A172 (cell line): ENCODE measurements around the gene TRIM17. TPM values are rescaled to one million over a fixed set of nuclear protein-coding genes. Genes with fewer than 3 reads are reported as not detected.

Source experiments
- DNase-seq: peaks from one replicate; pipeline ENCODE4 v3.0.0-alpha.2; 2015; ENCODE audit warnings: low spot score
- total RNA-seq: library from RNA; depleted of rRNA; stranded (reverse); fragments of >200 nt; shearing (Covaris generic); gene quantifications from 2 replicates; pipeline ENCODE4 v1.2.3, GENCODE V29; 2014

TRIM17 gene
- total RNA-seq, 1 experiment from 2014 or later: not detected

DNA sequence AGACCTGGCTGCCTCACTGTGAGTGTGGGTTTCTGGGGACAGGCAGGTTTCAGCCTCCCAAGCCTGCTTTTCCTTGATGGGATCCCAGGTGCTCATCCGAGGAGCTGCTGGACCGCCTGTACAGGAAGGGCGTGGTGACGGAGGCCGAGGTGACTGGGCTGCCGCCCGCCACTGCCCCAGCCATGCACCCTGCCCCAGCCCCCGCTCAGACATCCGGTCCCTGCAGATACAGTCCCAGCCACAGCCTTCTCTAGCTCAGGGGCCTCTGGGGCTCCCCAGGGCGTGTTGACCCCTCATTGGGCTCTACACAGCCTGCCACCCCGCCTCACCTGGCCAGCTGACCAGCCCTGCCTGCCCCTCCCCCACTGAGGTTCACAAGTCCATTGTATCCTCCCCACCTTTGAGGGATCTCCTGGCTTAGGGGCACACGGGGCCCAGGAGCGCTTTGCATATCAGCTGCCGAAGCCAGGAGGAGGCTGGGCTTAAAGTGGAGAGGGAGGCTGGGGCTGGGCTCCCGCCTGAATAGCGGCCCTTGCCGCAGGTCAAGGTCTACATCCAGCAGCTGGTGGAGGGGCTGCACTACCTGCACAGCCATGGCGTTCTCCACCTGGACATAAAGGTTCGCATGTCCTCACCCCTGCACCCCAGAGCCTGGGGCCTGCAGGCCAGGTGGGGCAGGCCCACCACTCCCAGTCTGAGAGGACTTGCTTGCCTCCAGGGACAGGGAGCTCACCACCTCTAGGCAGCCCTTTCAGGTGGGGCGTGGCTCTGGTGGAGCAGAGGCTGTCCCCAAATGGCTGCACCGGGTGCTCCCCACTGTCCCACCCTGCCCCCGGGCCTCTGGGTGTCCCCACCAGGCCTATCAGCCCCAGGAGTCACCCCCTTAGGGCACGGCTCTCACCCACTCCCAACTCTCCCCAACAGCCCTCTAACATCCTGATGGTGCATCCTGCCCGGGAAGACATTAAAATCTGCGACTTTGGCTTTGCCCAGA, 48.6 kb downstream of the TRIM17 start:
- peak; percentile 68 for DNase-seq

DNA sequence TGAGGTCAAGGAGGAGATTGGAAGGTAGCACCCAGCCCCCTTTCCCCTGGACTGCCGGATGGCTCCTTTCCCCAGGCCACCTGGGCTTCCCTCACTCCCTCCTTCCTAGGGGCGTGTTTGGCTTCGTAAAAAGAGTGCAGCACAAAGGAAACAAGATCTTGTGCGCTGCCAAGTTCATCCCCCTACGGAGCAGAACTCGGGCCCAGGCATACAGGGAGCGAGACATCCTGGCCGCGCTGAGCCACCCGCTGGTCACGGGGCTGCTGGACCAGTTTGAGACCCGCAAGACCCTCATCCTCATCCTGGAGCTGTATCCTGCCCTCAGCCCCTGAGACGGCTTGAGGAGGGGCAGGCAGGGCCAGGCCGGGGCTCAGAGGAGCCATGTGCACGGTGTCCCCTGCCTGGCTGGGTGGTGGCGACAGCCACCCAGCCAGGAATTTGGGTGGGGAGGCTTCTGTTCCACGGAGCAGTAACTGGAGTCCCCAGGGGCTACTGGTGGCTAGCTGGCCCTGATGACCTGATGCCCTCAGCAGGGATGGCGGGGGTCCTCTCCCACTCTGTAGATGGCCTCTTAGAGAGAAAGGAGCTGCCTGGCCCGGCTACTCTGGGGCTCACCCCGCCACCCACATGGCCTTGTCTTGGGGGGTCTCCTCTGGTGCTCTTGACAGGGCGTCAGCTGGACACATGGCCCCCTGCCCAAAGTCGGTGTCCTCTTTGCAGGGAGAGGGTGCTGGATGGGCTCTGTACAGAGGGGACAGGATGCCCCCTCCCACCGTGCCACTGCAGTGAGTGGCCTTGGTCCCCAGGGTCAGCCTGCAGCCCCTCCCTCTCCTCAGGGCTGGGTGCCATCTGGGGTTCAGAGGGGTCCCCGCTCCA, 49.6 kb downstream of the TRIM17 start:
- DNase-seq: no peak

DNA sequence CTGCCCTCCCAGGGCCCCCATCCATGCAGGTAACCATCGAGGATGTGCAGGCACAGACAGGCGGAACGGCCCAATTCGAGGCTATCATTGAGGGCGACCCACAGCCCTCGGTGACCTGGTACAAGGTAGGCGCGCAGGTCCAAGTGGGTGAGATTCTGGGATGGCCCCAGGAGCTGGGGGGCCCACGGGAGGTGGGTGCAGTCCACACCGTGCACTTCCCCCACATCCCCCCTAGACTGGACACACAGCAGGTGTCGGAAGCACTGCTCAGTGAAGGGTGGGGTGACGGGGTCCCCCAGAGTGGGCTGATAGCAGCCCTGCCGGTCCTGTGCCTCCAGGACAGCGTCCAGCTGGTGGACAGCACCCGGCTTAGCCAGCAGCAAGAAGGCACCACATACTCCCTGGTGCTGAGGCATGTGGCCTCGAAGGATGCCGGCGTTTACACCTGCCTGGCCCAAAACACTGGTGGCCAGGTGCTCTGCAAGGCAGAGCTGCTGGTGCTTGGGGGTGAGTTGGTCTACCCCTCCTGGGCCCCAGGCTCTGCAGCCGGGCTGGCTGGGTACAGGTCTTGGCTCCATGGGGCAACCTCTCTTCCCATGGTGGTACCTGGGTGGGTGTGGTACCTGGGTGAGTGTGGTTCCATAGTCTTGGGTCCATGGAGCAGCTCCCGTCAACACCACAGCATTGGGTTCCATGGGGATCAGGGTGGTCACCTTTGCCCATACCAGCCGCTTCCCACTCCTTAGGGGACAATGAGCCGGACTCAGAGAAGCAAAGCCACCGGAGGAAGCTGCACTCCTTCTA, 50.4 kb downstream of the TRIM17 start:
- DNase-seq: no peak

DNA sequence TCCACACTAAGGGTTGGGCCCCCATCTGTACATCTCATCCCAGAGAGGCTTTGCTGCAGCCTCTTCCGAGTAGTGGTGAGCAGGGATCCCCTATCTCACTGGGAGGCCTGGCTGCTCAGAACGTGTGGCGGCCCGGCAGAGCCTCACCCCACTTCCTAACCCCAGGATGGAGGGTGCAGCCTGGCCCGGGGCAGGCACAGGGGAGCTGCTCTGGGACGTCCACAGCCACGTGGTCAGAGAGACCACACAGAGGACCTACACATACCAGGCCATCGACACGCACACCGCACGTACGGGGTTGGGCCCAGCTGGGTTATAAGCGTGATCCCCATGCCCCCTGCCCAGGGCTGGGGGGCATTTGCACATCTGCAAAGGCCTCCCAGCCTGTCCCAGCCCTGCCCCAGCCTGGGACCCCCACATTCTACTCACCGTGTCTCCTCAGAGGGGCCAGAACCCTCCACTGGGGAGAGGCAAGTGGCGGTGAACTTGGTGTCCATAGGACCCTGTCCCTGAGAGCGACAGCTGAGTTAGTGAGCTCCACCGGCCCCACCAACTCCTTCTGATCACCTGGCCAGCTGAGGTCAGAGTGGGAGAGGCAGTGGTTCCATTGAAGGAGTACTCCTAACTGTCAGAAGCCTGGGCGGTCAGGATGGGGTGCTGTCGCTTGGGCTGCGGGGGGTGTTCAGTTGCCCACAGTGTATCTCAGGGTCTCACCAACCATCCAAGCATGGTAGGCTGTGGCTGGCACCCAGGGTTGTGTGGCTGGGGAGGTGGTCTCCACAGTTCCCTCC, 51.2 kb downstream of the TRIM17 start:
- no peak for DNase-seq

DNA sequence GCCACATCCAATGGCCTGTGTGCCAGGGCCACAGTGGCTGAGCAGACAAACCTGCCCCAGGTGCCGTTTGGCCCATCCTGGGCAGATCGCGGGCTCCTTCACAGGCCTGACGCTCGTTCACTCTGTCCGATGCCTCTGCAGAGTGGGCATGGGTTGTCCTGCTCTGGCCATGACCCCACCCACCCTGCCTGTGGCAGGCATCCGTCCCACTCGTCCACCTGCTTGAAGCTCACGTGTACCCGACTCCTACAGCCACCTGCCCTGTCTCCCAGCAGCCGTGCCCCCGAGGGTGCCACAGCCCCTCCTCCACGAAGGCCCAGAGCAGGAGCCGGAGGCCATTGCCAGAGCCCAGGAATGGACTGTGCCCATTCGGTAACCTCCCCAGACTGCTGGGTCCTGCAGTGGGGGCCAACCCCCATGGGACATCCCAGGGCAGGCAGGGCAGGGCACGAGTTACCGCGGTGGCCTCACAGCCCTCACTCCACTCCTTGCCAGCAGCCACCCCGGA, 51.9 kb downstream of the TRIM17 start:
- DNase-seq: no peak

DNA sequence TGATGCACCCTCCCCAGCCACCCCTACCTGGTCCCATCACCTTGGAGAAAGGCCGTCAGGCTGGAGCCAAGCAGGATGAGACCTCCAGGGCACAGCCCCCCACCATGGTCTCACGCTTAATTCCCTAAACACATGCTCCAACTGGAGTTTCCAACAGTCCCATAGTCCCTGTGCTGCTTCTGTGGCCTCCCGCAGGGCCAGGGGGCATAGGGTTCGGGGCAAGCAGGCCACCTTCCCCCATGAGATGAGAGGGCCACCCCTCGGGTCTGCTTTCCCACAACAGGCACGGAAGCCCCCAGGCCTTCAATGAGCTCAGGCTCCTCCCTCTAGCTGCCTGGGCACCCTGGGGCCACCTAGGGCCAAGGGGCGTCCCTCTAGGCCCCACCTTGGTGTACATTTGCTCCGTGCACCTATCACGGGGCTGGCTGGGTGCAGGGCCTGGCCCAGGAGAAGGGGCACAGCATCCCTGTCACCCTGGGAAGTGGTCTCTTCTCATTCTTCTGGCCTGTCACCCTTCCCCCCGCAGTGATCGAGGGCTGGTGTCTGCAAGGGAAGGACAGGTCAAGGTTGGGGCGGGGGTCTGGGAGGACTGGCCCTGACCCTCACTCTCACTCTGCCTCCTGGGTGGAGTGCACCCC, 52.5 kb downstream of the TRIM17 start:
- no peak for DNase-seq

DNA sequence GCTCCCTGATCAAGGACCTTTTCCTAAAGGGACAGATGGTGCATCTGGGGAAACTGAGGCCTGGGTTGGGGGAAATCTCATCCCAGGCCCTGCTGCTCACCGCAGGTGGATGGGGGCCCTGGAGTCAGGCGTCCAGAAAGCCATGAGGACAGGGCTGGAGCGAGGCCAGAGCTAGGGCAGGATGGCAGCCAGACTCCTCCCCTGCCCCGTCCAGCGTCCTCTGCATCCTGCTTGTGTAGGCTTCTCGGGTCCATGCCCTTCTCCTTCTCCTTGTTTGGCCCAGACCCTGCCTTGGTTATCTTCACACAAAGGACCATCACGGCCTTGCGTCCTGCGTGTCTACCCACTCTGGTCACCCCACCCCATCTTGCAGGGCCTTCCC, 53.0 kb downstream of the TRIM17 start:
- no peak for DNase-seq

DNA sequence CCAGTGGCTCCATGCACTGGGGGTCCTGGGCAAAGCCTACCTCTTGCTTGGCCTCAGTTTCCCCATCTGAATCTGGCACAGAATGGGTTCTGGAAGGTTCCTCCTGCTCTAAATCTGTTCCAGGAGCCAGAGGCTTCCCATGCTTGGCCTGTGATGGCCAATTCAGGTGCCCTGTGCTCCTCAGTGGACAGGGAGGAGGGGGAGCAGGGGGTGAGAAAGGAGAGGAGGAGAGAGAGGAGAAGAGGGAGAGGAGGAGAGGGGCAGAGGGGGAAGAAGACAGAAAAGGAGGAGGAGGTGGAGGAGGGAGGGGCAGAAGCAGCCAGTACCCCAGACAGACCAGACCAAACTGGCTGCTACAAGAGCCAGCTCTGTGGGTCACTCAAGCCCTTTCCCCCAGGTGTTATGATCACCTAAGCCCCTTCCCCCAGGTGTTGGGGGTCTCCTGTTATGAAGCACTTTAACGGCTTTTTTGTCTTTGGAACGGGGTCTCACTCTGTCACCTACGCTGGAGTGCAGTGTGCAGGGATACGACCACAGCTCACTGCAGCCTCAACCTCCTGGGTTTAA, 53.7 kb downstream of the TRIM17 start:
- no peak for DNase-seq

DNA sequence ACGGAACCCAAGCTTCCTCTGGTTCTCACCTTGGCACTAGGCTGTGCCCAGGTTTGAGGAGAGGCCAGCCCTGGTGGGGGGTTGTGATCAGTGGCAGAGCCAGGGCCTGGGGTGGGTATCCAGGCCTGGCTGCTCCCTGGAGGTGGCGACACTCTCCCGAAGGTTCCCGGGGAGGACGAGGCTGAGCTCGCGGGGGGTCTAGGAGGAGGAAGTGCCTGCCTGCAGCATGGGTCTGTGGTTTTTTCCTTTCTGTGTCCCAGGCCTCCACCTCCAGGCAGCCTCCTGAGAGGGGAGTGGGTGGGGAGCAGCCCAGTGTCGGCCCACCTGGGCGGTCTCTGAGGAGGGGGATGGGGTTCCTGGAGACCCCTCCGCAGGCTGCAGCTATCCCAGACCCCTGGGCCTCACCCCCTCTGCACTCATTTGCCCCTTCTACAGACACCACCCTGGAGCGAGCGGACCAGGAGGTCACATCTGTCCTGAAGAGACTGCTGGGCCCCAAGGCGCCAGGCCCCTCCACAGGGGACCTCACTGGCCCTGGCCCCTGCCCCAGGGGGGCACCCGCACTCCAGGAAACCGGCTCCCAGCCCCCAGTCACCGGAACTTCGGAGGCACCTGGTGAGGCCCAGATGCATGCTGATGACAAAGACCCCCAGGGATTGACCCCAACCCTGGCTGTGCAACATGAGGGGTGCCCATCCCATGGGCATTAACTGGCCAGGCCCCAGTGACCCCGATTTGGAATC, 54.3 kb downstream of the TRIM17 start:
- no peak for DNase-seq

DNA sequence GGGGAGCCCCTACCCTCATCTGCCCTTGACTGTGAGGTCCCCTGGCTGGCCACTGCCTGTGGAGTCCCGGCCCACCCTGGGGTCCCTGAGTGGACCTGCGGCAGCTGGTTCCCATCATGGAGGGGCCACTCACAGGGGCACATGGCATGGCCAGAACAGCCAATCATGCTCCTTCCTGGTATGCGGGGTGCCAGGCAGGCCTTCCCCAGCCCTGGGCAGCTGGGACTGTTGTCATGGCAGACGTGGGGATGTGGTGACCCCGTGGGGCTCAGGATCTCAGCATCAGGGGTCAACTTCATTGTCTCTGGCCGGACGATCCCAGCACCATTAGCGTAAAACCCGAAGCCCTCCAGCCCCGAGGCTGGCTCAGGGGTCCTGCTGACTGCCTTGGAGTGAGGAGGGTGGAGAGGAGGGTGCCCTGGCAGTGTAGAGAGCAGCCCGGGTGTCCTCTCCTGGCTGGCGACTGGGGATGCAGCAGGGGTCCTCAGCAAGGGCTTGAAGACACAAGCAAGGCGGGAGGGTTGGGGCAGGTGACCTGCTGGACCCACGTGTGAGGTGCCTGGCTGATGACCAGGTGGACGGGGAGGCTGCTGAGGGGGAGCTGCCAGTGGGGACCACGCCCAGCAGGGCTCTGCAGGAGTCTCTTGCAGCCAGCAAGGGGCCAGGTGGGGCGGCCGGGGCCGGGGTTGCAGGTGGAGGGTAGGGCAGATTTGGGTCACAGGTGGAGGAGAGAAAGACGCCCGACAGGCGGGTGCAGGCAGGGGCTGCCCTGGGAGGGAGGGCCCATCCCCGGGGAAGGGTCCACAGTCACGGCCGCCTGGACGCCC, 55.1 kb downstream of the TRIM17 start:
- no peak for DNase-seq

DNA sequence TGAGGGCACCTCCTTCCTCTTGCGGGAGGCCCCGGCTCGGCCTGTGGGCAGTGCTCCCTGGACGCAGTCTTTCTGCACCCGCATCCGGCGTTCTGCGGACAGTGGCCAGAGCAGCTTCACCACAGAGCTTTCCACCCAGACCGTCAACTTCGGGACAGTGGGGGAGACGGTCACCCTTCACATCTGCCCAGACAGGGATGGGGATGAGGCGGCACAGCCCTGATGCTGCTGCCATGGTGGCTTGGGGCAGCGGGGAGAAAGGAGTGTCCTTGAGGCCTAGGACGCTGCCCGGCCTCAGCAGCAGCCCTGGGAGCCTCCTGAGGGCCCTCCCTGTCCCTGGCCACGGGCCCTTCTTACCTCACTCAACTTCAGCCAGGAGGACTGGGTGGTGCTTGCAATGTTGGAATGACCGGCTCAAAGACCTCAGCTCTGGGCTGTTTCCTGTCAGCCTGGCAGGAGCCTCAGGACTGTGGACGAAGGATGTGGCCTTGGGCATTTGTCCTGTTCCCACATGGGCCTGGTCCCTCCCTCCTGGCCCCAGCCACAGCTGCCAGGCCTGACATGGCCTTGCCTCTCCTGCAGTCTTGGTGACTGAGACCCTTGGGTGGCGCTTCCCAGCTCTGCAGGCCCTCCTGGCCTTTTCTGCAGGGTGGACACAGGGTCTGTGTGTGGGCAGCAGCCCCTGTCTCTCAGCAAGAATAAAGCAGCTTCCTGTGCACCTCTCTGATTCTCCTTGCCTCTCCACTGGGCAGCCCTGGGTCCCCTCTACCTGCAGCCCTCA, 55.9 kb downstream of the TRIM17 start:
- DNase-seq: peak; percentile 36

DNA sequence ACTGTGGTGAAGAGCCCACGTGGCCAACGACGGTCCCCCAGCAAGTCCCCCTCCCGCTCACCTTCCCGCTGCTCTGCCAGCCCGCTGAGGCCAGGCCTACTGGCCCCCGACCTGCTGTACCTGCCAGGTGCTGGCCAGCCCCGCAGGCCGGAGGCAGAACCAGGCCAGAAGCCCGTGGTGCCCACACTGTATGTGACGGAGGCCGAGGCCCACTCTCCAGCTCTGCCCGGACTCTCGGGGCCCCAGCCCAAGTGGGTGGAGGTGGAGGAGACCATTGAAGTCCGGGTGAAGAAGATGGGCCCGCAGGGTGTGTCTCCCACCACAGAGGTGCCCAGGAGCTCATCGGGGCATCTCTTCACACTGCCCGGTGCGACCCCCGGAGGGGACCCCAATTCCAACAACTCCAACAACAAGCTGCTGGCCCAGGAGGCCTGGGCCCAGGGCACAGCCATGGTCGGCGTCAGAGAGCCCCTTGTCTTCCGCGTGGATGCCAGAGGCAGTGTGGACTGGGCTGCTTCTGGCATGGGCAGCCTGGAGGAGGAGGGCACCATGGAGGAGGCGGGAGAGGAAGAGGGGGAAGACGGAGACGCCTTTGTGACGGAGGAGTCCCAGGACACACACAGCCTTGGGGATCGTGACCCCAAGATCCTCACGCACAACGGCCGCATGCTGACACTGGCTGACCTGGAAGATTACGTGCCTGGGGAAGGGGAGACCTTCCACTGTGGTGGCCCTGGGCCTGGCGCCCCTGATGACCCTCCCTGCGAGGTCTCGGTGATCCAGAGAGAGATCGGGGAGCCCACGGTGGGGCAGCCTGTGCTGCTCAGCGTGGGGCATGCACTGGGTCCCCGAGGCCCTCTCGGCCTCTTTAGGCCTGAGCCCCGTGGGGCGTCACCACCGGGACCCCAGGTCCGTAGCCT, 56.8 kb downstream of the TRIM17 start:
- no peak for DNase-seq

DNA sequence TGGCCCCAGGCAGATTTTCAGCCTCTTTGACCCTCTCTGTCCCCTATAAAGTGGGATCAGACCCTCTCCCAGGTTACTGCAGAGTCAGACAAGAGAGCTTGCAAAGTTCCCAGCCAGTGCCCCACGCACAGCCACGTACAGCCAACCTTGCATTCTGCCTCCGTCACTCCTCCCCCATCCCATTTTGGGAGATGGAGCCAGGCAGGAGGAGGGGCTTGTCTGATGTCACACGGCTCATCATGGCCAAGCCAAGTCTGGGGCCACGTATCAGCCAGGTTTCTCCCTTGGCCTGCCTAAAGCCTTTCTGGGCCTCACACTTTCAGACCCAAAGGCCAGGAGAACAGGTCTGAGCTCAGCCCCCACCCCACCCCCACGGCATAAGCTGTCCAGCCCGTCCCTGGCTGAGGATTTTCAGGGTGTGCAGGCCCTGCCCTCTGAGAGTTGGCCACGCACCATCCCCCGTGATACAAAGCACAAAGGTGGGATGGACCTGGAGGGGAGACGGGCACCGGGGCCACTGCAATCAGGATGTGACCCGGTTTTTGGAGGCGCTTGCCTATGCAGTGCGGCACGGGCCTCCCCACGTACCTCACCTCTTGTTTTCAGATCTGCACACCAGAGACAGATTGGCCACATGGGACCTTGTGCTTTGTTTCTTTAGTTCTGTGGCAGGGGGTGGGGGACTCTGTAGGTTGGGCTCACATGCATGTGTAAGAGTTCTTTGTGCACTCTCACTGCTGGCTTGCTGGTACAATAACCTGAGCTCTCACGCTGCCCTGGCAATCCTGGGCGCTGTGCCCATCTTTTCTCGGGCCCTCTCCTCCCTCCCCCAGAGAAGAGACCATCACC, 57.7 kb downstream of the TRIM17 start:
- no peak for DNase-seq

DNA sequence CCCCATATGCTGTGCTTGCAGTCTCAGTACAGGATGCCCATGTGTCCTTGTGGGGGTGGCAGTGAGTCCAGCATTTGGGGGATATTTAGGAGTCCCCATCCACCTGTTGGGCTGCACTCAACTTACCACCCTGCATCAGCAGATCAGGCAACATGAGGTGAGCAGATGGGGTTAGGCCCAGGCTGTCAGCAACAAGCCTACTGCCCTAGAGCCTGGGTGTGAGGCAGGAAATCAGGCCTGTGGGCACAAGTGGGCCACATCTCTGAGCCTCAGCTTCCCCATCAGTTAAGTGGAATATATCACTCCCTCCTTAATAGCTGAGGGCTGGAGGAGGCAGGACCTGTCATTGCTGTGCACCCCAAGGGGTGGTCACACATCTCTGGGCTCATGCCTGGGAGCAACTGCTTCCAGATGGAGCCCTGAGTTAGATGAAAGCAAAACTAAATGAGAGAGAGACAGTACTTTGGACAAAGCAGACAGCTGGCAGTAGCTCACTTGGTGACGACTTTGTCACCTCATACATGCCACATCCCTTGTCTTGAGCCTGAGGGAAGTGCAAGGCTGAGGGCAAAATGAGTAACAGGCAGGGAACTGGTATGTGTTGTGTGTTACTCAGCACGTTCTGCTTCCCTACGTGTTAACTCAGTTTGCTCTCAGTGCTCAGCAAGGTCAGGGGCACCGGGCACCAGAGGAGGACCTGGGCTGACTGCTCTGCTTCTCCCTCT, 58.5 kb downstream of the TRIM17 start:
- DNase-seq: no peak
